Iris pigment epithelial cell (primary cell): ENCODE measurements around the gene ST3GAL3.

Experiments used
- DNase-seq: peaks from one replicate; pipeline ENCODE4 v3.0.0-alpha.2; 2011; ENCODE audit warnings: low read depth

Gene ST3GAL3

DNA sequence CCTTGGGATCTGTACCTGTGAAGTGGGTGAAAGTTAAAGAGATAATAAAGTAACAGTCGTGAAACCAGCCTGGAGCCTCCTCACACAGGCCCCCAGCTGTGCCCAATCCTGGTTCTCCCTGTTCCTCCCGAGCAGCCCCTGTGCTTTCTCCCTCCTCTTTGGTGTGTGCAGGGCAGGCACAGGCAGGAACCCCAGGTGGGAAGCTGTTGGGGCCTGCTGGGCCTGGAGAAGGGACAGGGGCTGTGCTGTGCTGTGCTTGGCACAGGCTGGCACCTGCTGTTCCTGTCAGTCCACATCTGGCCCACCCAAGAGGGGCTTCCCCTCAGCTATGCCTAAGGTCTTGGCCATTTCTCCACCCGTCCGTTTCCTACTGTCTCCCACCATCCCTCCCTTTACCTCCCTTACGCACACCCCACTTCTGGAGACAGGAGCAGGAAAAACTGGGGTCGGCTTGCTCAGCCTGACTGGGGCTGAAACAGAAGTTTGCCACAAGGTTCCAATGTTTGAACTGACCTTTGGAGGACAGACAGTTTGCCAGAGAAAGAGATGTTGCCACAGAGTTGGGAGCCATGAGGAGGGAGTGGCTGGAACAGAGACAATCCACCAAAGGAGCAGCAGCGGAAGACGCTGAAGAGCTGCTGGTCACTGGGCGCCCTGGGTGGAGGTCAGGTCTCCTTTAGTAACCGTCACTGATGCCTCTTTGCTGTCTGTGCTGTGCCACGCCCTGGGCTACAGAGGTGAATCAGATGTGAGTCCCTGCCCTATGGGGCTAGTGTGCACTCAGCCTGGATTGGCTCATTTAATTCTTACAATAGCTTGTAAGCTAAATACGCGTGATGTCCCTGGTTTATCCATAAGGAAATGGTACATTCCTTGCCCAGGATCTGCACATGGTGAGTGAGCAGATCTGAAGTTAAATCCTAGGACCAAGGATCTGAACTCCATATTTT, 207.5 kb downstream of the ST3GAL3 start:
- DNase-seq, result no peak

DNA sequence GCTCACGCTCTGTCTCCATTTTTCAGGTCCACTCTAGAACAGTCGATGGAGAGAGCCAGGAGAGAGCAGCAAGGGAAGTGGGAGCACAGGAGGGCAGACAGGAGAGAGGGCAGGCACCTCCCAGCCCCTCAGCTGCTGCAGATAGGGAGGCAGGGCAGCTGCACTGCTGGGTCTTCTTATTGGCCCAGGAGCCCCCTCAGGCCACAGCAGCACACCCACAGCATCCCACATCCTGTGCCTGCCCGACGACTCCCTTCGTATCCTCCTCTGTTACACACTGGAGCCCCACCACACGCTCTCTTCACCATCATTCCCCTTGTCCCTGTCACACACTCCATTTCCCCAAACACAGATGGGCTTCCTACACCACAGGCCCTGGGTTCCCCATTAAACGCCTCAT, 212.6 kb downstream of the ST3GAL3 start:
- DNase-seq, result no peak

DNA sequence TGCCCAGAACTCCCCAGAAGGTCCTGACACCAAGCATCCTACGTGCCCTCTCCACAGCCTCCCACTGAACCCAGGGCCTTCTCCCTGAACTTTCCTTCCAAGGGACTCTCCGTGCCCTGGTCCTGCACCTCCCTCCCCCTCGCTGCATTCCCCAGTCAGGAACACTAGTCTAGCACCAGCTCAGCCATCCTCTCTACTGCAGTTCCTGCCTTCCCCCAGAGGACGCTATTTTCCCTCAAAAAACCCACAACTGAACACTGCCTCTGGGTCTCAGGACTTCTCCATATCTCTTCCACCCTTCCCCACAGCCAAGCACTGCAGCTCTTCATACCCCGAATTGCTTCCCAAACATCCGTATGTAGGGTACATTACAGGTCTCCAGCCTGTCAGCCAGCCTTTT, 213.7 kb downstream of the ST3GAL3 start:
- DNase-seq, result no peak

DNA sequence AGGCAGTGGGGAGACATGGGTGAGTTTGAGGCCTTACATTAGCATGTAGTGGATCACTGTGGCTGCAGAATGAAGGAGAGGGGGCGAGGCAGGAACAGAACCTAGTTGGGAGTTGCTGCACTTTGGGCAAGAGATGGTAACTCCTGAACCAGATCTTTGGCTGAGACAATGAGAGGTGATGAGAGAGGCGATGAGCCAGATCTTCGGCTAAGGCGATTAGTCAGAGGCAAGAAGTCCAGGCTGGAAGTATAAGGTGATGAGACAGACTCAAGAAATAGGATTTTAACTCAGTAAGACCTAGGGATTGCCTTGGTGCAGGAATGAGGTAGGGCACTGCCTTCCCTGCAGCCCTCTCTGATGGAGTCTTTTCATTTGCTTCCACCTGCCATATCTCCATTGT, 217.2 kb downstream of the ST3GAL3 start:
- DNase-seq, result no peak

DNA sequence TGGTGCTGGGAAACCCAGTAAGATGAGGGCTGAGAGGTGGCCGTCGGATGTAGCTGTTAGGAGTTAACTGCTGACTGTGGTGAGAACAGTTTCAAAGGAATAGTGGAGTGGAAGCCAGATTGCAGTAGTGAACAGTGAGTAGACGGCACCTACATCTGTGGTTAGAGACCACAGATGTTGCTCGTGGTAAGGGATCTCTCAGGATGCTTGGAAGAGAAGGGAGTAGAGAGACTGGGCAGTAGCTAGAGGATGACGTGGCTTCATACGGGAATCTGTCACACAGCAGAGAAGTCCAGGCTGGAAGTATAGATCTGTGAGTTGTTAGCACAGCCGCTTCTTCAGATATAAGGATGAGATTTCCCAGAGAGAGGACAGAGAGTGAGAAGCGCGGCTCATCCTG, 218.5 kb downstream of the ST3GAL3 start:
- no peak for DNase-seq

DNA sequence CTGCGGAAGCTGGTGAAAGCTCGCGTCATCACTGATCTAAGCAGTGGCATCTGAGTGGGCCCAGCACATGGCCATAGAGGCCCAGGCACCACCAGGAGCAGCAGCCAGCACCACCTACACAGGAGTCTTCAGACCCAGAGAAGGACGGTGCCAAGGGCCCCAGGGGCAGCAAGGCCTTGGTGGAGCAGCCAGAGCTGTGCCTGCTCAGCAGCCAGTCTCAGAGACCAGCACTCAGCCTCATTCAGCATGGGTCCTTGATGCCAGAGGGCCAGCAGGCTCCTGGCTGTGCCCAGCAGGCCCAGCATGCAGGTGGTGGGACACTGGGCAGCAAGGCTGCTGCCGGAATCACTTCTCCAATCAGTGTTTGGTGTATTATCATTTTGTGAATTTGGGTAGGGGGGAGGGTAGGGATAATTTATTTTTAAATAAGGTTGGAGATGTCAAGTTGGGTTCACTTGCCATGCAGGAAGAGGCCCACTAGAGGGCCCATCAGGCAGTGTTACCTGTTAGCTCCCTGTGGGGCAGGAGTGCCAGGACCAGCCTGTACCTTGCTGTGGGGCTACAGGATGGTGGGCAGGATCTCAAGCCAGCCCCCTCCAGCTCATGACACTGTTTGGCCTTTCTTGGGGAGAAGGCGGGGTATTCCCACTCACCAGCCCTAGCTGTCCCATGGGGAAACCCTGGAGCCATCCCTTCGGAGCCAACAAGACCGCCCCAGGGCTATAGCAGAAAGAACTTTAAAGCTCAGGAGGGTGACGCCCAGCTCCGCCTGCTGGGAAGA, 223.0 kb downstream of the ST3GAL3 start:
- DNase-seq, result no peak

DNA sequence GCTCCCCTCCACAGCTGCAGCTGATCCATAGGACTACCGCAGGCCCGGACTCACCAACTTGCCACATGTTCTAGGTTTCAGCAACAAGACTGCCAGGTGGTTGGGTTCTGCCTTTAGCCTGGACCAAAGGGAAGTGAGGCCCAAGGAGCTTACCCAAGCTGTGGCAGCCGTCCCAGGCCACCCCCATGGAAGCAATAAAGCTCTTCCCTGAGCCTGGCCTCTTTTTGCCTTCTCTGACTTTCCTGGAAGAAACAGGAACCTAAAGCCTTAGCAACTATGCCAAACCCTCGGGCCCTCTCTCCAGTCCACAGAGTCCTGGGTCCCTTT, 223.6 kb downstream of the ST3GAL3 start:
- DNase-seq, result no peak

DNA sequence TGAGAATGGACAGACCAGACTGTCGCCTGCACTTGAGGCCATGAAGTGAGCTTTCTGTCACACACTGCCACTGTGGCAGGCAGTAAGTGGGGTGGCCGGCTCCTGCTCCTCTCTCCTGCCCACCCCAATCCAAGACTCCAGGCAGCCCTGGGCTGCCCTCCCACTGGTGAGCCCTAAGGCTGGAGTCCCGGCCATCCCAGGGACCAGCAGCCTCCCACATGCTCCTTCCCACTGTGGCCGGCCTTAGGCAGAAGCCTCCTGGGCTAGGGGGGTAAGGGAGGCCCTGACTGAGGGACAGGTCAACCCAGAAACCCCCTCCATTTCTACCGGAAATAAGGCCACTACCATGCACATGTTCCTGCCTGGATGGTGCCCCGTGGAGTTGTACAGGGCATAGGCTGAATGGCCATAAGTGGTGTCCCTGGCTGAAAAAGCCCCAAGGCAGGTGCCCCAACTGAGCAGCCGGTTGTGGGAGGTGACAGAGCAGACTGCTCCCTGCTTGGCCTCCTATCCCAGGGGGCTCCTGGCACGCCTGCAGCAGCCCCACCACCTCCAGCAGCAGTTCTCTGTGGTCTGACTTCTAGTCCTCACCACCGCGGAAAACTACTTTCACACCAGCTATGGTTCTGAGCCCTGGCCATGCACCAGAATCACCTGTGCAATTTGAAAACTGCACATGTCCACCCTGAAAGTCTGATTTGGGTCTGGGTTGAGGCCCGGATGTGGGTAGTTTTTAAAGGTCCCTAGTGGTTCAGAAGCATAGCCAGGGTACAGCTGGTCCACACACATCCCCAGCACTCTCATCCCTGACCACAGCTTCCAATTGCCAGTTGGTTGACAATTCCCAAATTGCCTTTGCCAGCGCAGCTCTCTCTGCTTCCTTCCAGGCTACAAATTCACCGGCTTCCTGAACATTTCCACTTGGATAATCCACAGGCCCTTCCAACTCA, 224.7 kb downstream of the ST3GAL3 start:
- no peak for DNase-seq

DNA sequence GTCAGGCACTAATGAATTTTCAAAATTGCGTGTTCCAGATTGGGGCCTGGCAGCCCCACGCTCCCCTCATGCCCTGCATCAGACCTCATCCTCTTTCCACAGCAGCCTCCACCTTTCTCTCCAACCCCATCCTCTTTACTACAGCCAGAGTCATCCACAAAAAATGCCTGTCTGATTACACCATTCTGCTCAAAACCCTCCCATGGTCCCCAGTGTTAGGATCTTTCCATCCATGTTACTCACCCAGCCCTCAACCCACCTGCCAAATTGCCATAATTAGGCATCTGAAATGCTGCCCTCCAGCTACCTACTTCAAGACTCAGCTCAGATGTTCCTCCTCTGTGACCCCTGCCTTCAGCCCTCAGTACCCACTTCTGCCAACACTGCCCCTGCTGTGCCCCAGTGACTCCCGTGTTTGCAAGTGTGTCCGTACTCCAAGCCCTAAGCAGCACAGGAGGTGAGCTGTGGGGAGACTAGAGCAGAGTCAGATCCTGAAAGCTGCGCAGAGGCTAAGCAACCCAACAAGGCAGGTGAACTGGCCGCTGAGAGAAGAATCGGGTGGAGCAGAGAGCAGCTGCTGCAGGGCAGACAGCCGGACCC, 225.6 kb downstream of the ST3GAL3 start:
- DNase-seq, result peak; percentile 48

DNA sequence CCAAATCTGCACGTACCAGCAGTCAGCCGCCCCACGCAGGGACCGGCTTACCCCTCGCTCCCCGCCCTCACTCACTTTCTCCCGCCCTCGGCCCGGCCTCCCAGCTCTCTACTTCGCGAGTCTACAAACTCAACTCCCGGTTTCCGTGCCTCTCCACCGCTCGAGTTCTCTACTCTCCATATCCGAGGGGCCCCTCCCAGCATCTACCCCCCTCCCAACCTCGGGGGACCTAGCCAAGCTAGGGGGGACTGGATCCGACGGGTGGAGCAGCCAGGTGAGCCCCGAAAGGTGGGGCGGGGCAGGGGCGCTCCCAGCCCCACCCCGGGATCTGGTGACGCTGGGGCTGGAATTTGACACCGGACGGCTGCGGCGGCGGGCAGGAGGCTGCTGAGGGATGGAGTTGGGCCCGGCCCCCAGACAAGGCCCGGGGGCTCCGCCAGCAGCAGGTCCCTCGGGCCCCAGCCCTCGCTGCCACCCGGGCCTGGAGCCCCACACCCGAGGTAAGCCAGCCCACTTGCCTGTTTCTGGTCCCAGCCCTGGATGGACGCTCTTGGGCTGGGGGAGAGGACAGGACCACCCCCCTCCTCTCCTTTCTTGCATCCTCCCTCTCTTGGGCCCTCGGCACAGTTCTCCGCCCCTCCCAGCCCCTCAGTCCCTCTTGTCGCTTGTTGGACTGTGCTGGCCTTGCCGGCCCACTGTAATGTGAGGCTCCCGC, 226.2 kb downstream of the ST3GAL3 start, which contains the start of gene ARTN:
Gene ARTN (plus strand): TSS at position 416 of the 715 bp plus-strand sequence. CDS start 1,856 bp downstream, outside the sequence.
- no peak for DNase-seq

DNA sequence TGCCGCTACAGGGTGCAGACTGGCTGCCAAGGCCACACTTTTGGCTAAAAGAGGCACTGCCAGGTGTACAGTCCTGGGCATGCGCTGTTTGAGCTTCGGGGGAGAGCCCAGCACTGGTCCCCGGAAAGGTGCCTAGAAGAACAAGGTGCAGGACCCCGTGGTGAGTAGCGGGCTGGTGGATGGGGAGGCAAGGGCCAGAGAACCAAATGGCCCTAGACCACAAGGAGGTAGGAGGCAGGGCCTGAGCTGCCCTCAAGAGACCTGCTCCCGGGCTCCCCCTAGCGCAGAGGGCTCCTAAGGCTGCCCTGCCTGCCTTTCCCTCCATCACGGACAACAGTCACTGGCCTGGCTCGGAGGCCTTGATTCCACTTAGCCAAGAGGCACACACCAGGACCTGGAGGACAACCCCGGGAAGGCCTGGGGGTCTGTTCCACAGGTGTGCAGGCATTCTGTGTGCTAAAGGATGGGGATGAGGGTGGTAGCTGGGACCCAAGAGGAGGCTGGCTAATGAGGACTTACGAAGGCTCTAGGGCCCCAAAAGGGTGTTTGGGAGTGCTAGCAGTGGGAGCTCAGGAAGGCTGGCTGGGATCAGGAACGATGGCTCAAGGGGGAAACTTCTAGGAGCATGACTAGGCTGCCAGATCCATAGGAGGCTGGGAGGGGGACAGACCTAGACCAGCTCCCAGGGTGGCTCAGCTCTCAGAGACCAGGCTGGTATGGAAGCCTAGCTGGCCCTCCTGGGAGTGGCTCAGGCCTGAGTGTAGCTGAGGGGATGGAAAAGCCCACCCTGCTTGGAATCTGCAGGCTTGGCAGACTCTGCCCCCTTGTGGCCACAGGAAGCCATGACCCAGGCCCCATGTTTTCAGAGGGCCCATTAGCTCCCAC, 227.0 kb downstream of the ST3GAL3 start:
- peak; percentile 47 for DNase-seq

DNA sequence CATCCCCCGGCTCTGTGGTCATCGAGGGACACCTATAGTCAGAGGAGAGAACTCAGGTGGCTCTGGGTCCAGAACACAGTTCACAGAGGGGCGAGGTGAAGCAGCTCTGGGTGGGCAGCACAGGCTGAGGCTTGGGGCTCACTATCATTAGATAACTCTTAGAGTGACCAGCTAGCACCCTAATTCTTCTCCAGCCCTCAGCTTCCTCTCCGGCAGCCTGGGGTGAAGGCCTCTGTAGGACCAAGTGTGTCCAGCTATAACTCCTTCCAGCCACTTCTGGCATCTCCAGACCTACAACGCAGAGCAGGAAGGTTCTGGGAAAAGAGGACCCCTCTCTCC, 227.6 kb downstream of the ST3GAL3 start:
- no peak for DNase-seq

DNA sequence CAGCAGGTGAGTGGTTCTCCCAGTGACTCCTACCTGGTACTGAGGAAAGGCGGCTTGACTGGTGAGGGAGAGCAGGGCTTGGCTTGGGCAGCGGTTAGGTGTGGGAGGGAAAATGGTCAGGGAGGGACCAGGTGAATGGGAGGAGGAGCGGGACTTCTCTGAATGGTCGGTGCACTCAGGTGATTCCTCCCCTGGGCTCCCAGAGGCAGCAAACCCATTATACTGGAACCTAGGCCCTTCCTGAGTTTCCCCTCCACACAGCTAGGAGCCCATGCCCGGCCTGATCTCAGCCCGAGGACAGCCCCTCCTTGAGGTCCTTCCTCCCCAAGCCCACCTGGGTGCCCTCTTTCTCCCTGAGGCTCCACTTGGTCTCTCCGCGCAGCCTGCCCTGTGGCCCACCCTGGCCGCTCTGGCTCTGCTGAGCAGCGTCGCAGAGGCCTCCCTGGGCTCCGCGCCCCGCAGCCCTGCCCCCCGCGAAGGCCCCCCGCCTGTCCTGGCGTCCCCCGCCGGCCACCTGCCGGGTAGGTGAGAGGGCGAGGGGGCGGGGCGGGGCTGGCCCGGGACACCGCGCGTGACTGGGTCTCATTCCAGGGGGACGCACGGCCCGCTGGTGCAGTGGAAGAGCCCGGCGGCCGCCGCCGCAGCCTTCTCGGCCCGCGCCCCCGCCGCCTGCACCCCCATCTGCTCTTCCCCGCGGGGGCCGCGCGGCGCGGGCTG, 228.5 kb downstream of the ST3GAL3 start:
- DNase-seq, result no peak

DNA sequence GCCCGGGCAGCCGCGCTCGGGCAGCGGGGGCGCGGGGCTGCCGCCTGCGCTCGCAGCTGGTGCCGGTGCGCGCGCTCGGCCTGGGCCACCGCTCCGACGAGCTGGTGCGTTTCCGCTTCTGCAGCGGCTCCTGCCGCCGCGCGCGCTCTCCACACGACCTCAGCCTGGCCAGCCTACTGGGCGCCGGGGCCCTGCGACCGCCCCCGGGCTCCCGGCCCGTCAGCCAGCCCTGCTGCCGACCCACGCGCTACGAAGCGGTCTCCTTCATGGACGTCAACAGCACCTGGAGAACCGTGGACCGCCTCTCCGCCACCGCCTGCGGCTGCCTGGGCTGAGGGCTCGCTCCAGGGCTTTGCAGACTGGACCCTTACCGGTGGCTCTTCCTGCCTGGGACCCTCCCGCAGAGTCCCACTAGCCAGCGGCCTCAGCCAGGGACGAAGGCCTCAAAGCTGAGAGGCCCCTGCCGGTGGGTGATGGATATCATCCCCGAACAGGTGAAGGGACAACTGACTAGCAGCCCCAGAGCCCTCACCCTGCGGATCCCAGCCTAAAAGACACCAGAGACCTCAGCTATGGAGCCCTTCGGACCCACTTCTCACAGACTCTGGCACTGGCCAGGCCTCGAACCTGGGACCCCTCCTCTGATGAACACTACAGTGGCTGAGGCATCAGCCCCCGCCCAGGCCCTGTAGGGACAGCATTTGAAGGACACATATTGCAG, 229.3 kb downstream of the ST3GAL3 start:
- peak; percentile 32 for DNase-seq

DNA sequence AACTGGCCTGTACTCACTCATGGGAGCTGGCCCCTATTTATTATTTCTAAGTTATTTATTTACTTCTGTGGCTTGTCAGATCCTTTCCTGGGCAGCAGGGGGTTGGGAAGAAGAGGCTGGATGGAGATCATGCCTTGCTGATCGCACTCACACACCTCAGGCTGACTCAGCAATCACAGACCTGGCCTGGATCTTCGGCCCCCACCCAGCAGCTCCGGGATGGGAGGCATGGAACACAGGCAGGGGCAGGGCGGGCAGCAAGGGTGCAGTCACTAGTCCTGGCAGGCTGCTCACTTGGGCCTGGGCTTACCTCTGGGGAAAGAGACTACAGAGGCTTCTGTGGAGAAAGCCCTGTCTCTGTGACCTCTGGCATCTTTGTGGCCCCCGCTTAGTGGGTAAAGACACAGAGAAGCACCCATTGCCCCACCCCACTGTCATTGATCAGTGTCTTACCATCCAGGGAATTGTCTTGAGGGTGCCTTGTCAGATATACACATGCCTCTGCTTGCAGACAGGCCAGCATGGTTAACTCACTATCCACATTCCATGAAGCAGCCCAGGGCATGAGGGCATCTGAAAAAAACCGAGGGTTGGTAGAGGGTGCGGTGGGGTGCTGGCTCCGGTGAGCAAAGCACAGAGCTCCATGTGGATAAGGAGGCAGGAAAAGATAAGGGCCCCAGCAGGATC, 230.0 kb downstream of the ST3GAL3 start:
- DNase-seq, result no peak

DNA sequence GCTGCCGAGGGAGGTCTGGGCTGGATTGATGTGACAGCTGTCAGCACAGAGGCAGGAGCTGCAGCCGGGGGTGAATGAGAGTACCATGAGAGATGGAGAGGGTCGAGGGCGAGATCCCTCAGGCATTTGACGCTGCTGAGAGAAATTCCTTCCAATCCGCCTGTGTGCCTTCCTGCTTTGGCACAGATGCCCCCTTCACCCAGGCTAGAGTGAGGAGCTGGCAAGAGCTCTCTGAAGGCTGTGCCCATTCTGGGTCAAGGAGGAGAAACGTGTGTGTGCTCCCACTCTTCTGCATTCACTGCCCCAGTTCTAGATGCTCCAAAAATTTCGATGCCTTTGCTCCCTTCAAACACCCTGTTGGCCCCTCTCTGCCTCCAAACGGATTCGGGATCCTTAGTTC, 231.0 kb downstream of the ST3GAL3 start:
- no peak for DNase-seq

DNA sequence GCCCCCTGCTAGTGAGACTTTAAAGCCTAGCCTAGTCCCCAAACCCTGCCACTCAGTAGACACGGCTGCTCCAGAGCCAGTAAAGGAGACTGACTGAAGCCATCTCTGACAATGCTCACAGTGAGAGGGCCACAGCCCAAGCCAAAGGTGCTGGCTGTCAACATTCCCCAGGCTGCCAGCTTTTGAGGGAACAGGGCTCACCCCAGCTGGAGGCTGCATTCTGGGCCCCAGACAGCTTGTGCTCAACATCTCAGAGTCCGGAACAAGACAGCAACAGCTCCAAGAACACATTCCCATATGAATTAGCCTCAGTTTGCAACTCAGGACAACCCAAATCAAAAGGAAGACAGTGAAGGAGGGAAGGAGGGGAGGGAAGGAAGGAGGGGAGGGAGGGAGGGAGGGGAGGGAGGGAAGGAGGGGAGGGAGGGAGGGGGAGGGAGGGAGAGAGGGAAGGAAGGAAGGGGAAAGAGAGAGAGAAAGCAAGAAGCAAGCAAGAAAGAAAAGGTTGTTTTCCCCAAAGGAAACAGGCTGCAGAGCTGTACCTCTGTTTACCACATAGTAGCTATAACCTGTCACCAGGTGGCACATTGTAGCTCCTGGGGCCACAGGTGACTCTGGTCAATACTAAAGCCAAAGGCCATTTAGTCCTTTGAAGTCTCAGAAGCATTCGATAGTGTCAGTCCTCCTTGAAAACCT, 231.7 kb downstream of the ST3GAL3 start:
- no peak for DNase-seq
